Suprapubic skin (tissue), 4 donors: Measurements from ENCODE around the gene CDH13.

Source experiments
- CTCF ChIP-seq, 2 donors: fragments of 200-600 bp in 1 of 2; fragments of 450-650 bp in 1 of 2; sonication (generic) in 1 of 2; IDR thresholded peaks; one replicate each; pipeline ENCODE4 v1.5.1; 2016 to 2019; ENCODE audit warnings: antibody characterized with exemption in 2 of 2, mild to moderate bottlenecking in 1 of 2, moderate library complexity in 1 of 2
- EP300 ChIP-seq: sonication (generic); formaldehyde crosslinking; IDR thresholded peaks from one replicate; pipeline ENCODE4 v1.6.1; 2017; ENCODE audit warnings: antibody characterized with exemption
- POLR2A ChIP-seq, 2 donors: fragments of 450-650 bp; IDR thresholded peaks; one replicate each; pipeline ENCODE4 v1.6.1; 2017; ENCODE audit warnings: antibody characterized with exemption in 2 of 2, mild to moderate bottlenecking in 2 of 2, moderate library complexity in 2 of 2
- POLR2AphosphoS5 ChIP-seq, 3 donors: sonication (generic); formaldehyde crosslinking; IDR thresholded peaks; one replicate each; pipeline ENCODE4 v1.6.1; 2017; ENCODE audit warnings: antibody characterized with exemption in 3 of 3

GRCh38 chr16:83568345-83568744 is 941.6 kb downstream of the CDH13 start:
- TF ChIP-seq CTCF (IDR thresholded peaks at IDR 0.05) (no peak), POLR2A (IDR thresholded peaks at IDR 0.05) (no peak), POLR2AphosphoS5 (IDR thresholded peaks at IDR 0.05) (no peak), EP300 (no peak)
